Measurements from ENCODE around the gene VN1R5. TPM values are rescaled to one million over a fixed set of nuclear protein-coding genes. Genes with fewer than 3 reads are reported as not detected.

The VN1R5 gene
- total and polyA plus RNA-seq, 9 of the 15 experiments (the other 6 are each of a cell fraction or from before 2014, with no cell fraction given) = not detected

Small RNA genes lying within 50 kb of the gene (small RNA-seq; reads per million reads assigned to genes)
- gene RF00019 = not detected

Other genes with a start within 250 kb of the VN1R5 start
- gene ZNF695, start 248.0 kb upstream of the VN1R5 start, total RNA-seq (2014; rRNA removed) = 10.9 and 11.5 TPM in 2 replicates
- gene ZNF695, start 248.0 kb upstream of the VN1R5 start, total RNA-seq (2014; rRNA removed; fragmentation: Illumina TruSeq; extraction: Trizol) = 15.2 and 15.7 TPM in 2 replicates
- gene ZNF695, start 248.0 kb upstream of the VN1R5 start, total RNA-seq (2015; rRNA removed; fragmentation: Illumina TruSeq; extraction: Trizol) = 10.2 and 10.6 TPM in 2 replicates
- 10.9 and 13.7 TPM in 2 replicates for gene ZNF695, start 248.0 kb upstream of the VN1R5 start, total RNA-seq (2021)
- gene ZNF695, start 248.0 kb upstream of the VN1R5 start, polyA plus RNA-seq (2011; rRNA removed) = 8.7 and 9.0 TPM in 2 replicates
- gene ZNF695, start 248.0 kb upstream of the VN1R5 start, polyA plus RNA-seq (2014; fragmentation: Illumina TruSeq; extraction: Trizol) = 11.1 and 12.1 TPM in 2 replicates
- 1 to 10 TPM; 8.7 to 8.8 TPM for gene ZNF695, start 248.0 kb upstream of the VN1R5 start, polyA plus RNA-seq (2014; fragmentation: Nextera tagmentation; extraction: Ambion mirVana)
- gene ZNF695, start 248.0 kb upstream of the VN1R5 start, polyA plus RNA-seq (2014; rRNA removed) = 6.4 and 11.1 TPM in 2 replicates
- 6.7 and 8.9 TPM in 2 replicates for gene ZNF670, start 177.3 kb upstream of the VN1R5 start, total RNA-seq (2014; rRNA removed)
- gene ZNF670, start 177.3 kb upstream of the VN1R5 start, total RNA-seq (2014; rRNA removed; fragmentation: Illumina TruSeq; extraction: Trizol) = 14.5 and 17.8 TPM in 2 replicates
- gene ZNF670, start 177.3 kb upstream of the VN1R5 start, total RNA-seq (2015; rRNA removed; fragmentation: Illumina TruSeq; extraction: Trizol) = 10.3 and 11.2 TPM in 2 replicates
- 7.1 and 7.9 TPM in 2 replicates for gene ZNF670, start 177.3 kb upstream of the VN1R5 start, total RNA-seq (2021)
- gene ZNF670, start 177.3 kb upstream of the VN1R5 start, polyA plus RNA-seq (2011; rRNA removed) = 9.7 and 11.8 TPM in 2 replicates
- gene ZNF670, start 177.3 kb upstream of the VN1R5 start, polyA plus RNA-seq (2014; fragmentation: Illumina TruSeq; extraction: Trizol) = 11.1 and 12.4 TPM in 2 replicates
- 10 to 100 TPM; 17.3 to 23.4 TPM for gene ZNF670, start 177.3 kb upstream of the VN1R5 start, polyA plus RNA-seq (2014; fragmentation: Nextera tagmentation; extraction: Ambion mirVana)
- 8.2 and 8.7 TPM in 2 replicates for gene ZNF670, start 177.3 kb upstream of the VN1R5 start, polyA plus RNA-seq (2014; rRNA removed)
- 9.8 and 10.9 TPM in 2 replicates for gene ZNF669, start 151.7 kb upstream of the VN1R5 start, total RNA-seq (2014; rRNA removed)
- 18.3 and 21.1 TPM in 2 replicates for gene ZNF669, start 151.7 kb upstream of the VN1R5 start, total RNA-seq (2014; rRNA removed; fragmentation: Illumina TruSeq; extraction: Trizol)
- gene ZNF669, start 151.7 kb upstream of the VN1R5 start, total RNA-seq (2015; rRNA removed; fragmentation: Illumina TruSeq; extraction: Trizol) = 14.4 and 16.1 TPM in 2 replicates
- 8.0 and 10.2 TPM in 2 replicates for gene ZNF669, start 151.7 kb upstream of the VN1R5 start, total RNA-seq (2021)
- 8.2 and 10.9 TPM in 2 replicates for gene ZNF669, start 151.7 kb upstream of the VN1R5 start, polyA plus RNA-seq (2011; rRNA removed)
- gene ZNF669, start 151.7 kb upstream of the VN1R5 start, polyA plus RNA-seq (2014; fragmentation: Illumina TruSeq; extraction: Trizol) = 10.3 and 12.1 TPM in 2 replicates
- gene ZNF669, start 151.7 kb upstream of the VN1R5 start, polyA plus RNA-seq (2014; fragmentation: Nextera tagmentation; extraction: Ambion mirVana) = 1 to 10 TPM; 5.3 to 6.3 TPM
- 8.2 and 9.2 TPM in 2 replicates for gene ZNF669, start 151.7 kb upstream of the VN1R5 start, polyA plus RNA-seq (2014; rRNA removed)
- gene ZNF124, start 84.1 kb upstream of the VN1R5 start, total RNA-seq (2014; rRNA removed) = 28.2 and 31.2 TPM in 2 replicates
- gene ZNF124, start 84.1 kb upstream of the VN1R5 start, total RNA-seq (2014; rRNA removed; fragmentation: Illumina TruSeq; extraction: Trizol) = 71.5 and 74.9 TPM in 2 replicates
- 63.2 and 68.5 TPM in 2 replicates for gene ZNF124, start 84.1 kb upstream of the VN1R5 start, total RNA-seq (2015; rRNA removed; fragmentation: Illumina TruSeq; extraction: Trizol)
- gene ZNF124, start 84.1 kb upstream of the VN1R5 start, total RNA-seq (2021) = 43.1 and 47.1 TPM in 2 replicates
- gene ZNF124, start 84.1 kb upstream of the VN1R5 start, polyA plus RNA-seq (2011; rRNA removed) = 20.2 TPM in 2 replicates
- 14.7 and 15.0 TPM in 2 replicates for gene ZNF124, start 84.1 kb upstream of the VN1R5 start, polyA plus RNA-seq (2014; fragmentation: Illumina TruSeq; extraction: Trizol)
- 10 to 100 TPM in 1 of 2 experiments, 1 to 10 TPM in 1; 7.6 to 13.6 TPM for gene ZNF124, start 84.1 kb upstream of the VN1R5 start, polyA plus RNA-seq (2014; fragmentation: Nextera tagmentation; extraction: Ambion mirVana)
- 12.5 and 13.5 TPM in 2 replicates for gene ZNF124, start 84.1 kb upstream of the VN1R5 start, polyA plus RNA-seq (2014; rRNA removed)
- 44.4 and 63.2 TPM in 2 replicates for gene ZNF496, start 75.8 kb downstream of the VN1R5 start, total RNA-seq (2014; rRNA removed)
- gene ZNF496, start 75.8 kb downstream of the VN1R5 start, total RNA-seq (2014; rRNA removed; fragmentation: Illumina TruSeq; extraction: Trizol) = 22.0 and 22.7 TPM in 2 replicates
- gene ZNF496, start 75.8 kb downstream of the VN1R5 start, total RNA-seq (2015; rRNA removed; fragmentation: Illumina TruSeq; extraction: Trizol) = 31.4 and 31.6 TPM in 2 replicates
- gene ZNF496, start 75.8 kb downstream of the VN1R5 start, total RNA-seq (2021) = 54.0 and 55.5 TPM in 2 replicates
- gene ZNF496, start 75.8 kb downstream of the VN1R5 start, polyA plus RNA-seq (2011; rRNA removed) = 29.8 and 37.8 TPM in 2 replicates
- gene ZNF496, start 75.8 kb downstream of the VN1R5 start, polyA plus RNA-seq (2014; fragmentation: Illumina TruSeq; extraction: Trizol) = 31.3 and 35.5 TPM in 2 replicates
- gene ZNF496, start 75.8 kb downstream of the VN1R5 start, polyA plus RNA-seq (2014; fragmentation: Nextera tagmentation; extraction: Ambion mirVana) = 1 to 10 TPM; 4.3 to 5.9 TPM
- gene ZNF496, start 75.8 kb downstream of the VN1R5 start, polyA plus RNA-seq (2014; rRNA removed) = 38.2 and 43.3 TPM in 2 replicates
- not detected in 2 replicates for gene NLRP3, start 160.1 kb downstream of the VN1R5 start, total RNA-seq (2014; rRNA removed)
- gene NLRP3, start 160.1 kb downstream of the VN1R5 start, total RNA-seq (2014; rRNA removed; fragmentation: Illumina TruSeq; extraction: Trizol) = not detected in 2 replicates
- gene NLRP3, start 160.1 kb downstream of the VN1R5 start, total RNA-seq (2015; rRNA removed; fragmentation: Illumina TruSeq; extraction: Trizol) = not detected in 2 replicates
- not detected in 2 replicates for gene NLRP3, start 160.1 kb downstream of the VN1R5 start, total RNA-seq (2021)
- gene NLRP3, start 160.1 kb downstream of the VN1R5 start, polyA plus RNA-seq (2011; rRNA removed) = not detected in 2 replicates
- gene NLRP3, start 160.1 kb downstream of the VN1R5 start, polyA plus RNA-seq (2014; fragmentation: Illumina TruSeq; extraction: Trizol) = not detected in 2 replicates
- not detected for gene NLRP3, start 160.1 kb downstream of the VN1R5 start, polyA plus RNA-seq (2014; fragmentation: Nextera tagmentation; extraction: Ambion mirVana)
- not detected in 2 replicates for gene NLRP3, start 160.1 kb downstream of the VN1R5 start, polyA plus RNA-seq (2014; rRNA removed)
- gene OR2B11, start 202.0 kb downstream of the VN1R5 start, total RNA-seq (2014; rRNA removed) = not detected in 2 replicates
- gene OR2B11, start 202.0 kb downstream of the VN1R5 start, total RNA-seq (2014; rRNA removed; fragmentation: Illumina TruSeq; extraction: Trizol) = not detected in 2 replicates
- gene OR2B11, start 202.0 kb downstream of the VN1R5 start, total RNA-seq (2015; rRNA removed; fragmentation: Illumina TruSeq; extraction: Trizol) = not detected in 2 replicates
- not detected in 2 replicates for gene OR2B11, start 202.0 kb downstream of the VN1R5 start, total RNA-seq (2021)
- not detected in 2 replicates for gene OR2B11, start 202.0 kb downstream of the VN1R5 start, polyA plus RNA-seq (2011; rRNA removed)
- not detected in 2 replicates for gene OR2B11, start 202.0 kb downstream of the VN1R5 start, polyA plus RNA-seq (2014; fragmentation: Illumina TruSeq; extraction: Trizol)
- not detected for gene OR2B11, start 202.0 kb downstream of the VN1R5 start, polyA plus RNA-seq (2014; fragmentation: Nextera tagmentation; extraction: Ambion mirVana)
- gene OR2B11, start 202.0 kb downstream of the VN1R5 start, polyA plus RNA-seq (2014; rRNA removed) = not detected in 2 replicates

Data from K562 (cell line).